ENCODE measurements around the gene KRTAP9-2.
"Not testable (repeated sequence)": the region's sequence is repeated elsewhere in the genome, so short reads cannot be mapped to it uniquely, and the experiment has no call there.

KRTAP9-2 gene

DNA sequence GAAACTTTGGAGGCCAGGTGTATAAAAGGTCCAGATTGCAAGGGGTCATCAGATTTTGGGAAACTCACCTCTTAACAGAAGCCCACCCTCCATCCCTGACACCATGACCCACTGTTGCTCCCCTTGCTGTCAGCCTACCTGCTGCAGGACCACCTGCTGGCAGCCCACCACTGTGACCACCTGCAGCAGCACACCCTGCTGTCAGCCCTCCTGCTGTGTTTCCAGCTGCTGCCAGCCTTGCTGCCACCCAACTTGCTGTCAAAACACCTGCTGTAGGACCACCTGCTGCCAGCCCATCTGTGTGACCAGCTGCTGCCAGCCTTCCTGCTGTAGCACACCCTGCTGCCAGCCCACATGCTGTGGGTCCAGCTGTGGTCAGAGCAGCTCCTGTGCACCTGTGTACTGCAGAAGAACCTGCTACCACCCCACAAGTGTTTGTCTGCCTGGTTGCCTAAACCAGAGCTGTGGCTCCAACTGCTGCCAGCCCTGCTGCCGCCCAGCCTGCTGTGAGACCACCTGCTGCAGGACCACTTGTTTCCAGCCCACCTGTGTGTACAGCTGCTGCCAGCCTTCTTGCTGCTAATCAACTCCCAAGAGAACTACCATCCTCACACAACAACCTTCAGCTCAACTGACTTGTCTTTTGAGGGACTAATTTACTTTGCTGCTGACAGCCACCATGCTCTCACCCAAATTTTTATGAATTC is 6.1 kb downstream of the KRTAP9-2 start, which contains the start of gene KRTAP9-3:
TSS of gene KRTAP9-3 (plus strand) at position 51 of the 707 bp plus-strand sequence. CDS start at position 104, 53 bp downstream.
- not testable (repeated sequence) for DNase-seq (ENCODE audit: low read depth in 2 of 2)

DNA sequence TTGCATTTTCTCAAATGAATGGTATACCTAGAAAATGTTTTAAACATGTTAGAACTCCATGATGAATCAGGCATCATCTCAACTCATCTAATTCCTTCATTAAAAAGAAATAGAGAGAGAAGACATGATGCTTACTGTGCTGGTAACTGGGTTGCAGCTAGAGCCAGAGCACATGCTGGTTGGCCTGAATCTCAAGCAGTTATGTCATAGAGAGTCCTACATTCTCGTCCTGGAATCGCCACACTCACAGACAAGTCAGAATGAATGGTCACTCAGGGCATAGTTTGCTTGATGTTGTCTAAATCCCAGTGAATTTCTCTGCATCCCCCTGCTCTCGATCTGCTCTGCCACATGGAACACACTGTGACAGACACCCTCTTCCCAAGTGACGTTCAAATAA is 10.7 kb downstream of the KRTAP9-2 start:
- not testable (repeated sequence) for DNase-seq (ENCODE audit: low read depth in 2 of 2)

DNA sequence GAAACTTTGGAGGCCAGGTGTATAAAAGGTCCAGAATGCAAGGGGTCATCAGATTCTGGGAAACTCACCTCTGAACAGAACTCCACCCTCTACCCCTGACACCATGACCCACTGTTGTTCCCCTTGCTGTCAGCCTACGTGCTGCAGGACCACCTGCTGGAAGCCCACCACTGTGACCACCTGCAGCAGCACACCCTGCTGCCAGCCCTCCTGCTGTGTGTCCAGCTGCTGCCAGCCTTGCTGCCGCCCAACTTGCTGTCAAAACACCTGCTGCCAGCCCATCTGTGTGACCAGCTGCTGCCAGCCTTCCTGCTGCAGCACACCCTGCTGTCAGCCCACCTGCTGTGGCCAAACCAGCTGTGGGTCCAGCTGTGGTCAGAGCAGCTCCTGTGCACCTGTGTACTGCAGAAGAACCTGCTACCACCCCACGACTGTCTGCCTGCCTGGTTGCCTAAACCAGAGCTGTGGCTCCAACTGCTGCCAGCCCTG is 11.5 kb downstream of the KRTAP9-2 start, which contains the start of gene KRTAP9-8:
TSS of gene KRTAP9-8 (plus strand) at position 51 of the 489 bp plus-strand sequence. CDS start at position 104, 53 bp downstream.
- not testable (repeated sequence) for DNase-seq (ENCODE audit: low read depth in 2 of 2)

DNA sequence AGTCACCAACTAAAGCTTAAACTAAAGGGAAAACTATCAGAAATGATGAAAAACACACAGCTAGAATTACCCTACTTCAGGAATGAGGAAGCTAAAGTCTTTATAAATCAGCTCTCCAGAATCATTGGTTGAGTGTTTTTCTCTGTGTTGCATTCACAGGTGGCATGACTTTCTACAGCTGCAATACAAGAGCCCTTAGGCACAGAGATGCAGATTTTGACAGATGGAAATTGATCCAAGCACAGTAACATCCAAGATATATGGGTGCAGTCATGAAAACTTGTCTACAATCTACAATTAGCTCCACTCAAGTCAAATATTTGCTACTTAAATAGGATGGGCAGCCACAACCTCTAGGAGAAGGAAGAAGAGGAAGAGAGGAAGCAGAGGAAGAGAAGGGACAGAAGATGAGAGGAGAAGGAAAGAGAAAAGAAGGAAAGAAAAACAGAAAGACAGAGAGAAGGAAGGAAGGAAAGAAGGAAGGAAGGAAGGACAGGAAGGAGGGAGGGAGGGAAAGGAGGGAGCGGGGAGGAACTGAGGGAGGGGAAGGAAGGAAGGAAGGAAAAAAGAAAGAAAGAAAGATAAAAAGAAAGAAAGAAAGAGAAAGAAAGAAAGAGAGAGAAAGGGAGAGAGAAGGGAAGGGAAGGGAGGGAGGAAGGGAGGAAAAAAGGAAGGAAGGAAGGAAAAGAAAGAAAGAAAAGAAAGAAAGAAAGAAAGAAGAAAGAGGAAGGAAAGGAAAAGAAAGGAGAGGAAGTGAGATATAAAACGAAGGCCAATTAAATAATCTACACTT is 20.7 kb downstream of the KRTAP9-2 start:
- DNase-seq (ENCODE audit: low read depth in 2 of 2): not testable (repeated sequence)

DNA sequence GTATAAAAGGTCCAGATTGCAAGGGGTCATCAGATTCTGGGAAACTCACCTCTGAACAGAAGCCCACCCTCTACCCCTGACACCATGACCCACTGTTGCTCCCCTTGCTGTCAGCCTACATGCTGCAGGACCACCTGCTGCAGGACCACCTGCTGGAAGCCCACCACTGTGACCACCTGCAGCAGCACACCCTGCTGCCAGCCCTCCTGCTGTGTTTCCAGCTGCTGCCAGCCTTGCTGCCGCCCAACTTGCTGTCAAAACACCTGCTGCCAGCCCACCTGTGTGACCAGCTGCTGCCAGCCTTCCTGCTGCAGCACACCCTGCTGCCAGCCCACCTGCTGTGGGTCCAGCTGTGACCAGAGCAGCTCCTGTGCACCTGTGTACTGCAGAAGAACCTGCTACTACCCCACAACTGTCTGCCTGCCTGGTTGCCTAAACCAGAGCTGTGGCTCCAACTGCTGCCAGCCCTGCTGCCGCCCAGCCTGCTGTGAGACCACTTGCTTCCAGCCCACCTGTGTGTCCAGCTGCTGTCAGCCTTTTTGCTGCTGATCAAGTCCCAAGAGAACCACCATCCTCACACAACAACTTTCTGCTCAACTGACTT is 23.3 kb downstream of the KRTAP9-2 start, which contains the start of gene KRTAP9-4:
TSS of gene KRTAP9-4 (plus strand) at position 51 of the 604 bp plus-strand sequence. CDS start at position 85, 34 bp downstream.
- not testable (repeated sequence) for DNase-seq (ENCODE audit: low read depth in 2 of 2)

DNA sequence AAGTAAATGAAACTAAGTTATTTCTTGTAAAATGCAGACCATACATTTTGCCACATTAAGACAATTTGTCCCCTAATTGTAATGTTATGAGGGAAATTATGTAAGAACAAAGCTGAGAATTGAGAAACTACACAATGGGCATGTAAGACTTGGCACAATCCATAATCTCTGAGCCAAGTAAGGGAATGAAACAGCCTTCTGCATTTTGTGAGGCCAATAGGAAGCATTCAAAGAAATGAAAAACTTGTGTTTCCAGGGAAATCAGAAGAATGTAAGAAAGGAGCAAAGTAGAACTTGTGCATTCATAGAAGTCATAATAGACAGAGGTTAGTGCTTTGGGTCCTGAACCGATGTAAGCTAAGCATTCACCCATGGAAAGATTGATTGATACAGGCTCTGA is 24.8 kb downstream of the KRTAP9-2 start:
- no peak for DNase-seq (ENCODE audit: low read depth in 2 of 2)

DNA sequence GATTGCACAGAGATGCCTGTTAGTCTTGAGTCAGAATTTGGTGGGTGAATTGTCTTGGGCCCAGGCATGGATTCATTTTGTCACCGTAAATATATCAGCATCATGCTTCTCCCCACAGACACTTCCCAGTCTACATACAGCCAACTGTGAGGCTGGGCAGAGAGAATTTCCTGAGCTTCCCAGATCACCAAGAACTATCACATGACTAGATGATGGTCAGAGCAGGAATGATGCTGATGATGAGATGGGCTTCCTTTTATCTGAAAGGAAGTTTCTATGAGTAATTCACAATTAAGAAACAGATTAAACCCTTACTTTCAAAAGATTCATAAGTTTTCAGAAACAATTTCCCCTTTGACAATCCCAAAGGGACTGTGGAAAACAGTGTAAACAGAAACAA is 28.4 kb downstream of the KRTAP9-2 start:
- no peak for DNase-seq (ENCODE audit: low read depth in 2 of 2)

DNA sequence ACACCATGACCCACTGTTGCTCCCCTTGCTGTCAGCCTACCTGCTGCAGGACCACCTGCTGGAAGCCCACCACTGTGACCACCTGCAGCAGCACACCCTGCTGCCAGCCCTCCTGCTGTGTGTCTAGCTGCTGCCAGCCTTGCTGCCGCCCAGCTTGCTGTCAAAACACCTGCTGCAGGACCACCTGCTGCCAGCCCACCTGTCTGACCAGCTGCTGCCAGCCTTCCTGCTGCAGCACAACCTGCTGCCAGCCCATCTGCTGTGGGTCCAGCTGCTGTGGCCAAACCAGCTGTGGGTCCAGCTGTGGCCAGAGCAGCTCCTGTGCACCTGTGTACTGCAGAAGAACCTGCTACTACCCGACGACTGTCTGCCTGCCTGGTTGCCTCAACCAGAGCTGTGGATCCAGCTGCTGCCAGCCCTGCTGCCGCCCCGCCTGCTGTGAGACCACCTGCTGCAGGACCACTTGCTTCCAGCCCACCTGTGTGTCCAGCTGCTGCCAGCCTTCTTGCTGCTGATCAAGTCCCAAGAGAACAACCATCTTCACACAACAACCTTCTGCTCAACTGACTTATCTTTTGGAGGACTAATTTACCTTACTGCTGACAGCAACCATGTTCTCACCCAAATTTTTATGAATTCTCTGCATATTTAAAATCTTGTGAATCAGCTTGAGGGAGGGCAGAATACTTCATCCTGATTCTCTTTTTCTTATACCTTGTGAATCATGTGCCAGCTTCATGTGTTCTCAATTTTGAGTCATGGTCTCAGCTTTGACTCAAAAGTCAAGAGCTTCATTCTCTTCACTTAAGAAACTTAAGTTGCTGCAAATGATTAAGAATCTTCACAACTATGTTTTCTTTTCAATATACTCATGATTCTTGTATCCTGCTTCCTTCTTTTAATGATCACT is 29.2 kb downstream of the KRTAP9-2 start, which contains the start of gene KRTAP9-9:
TSS of gene KRTAP9-9 (plus strand) at position 4 of the 910 bp plus-strand sequence.
- DNase-seq (ENCODE audit: low read depth in 2 of 2): not testable (repeated sequence)

DNA sequence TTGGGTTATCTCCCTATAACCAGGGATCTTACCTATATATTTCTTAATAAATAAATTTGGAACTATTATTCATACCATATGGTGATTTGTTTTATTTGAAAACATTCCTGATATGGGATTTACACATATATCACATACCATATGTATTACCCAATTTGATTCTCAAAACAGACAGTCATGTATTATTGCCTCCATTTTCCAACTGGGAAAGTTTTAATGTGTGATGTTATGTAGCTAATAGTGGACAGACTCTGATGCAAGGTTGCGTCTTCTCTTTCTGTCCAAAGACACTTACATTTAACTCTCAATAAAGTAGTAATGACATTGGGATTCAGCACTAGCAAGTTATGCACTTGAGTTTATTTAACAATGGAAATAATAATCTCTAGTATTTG is 29.8 kb downstream of the KRTAP9-2 start:
- DNase-seq (ENCODE audit: low read depth in 2 of 2): no peak

DNA sequence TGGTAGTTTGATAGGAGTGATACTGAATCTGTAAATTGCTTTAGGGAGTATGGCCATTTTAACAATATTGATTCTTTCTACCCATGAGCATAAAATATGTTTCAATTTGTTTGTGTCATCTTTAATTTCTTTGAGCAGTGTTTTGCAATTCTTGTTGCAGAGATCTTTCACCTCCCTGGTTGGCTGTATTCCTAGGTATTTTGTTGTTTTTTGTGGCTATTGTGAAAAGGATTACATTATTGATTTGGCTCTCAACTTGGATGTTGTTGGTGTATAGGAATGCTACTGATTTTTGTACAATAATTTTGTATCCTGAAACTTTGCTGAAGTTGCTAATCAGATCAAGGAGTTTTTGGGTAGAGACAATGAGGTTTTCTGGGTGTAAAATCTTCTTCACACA is 32.0 kb downstream of the KRTAP9-2 start:
- no peak for DNase-seq (ENCODE audit: low read depth in 2 of 2)

DNA sequence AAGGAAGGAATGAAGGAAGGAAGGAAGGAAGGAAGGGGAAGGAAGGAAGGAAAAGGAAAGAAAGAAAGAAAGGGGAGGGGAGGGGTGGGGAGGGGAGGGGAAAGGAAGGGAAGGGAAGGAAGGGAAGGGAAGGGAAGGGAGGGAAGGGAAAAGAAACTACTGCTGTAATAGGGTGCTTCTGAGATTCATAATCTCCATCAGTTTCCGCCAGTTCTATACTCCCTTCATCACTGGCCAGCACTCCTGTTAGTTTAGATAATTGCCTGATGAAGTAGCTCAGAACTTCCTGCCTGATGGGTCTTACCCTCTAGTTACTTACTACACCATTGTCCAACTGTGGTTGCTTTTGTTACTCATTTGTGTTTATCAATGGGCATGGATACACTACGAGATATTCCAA is 36.8 kb downstream of the KRTAP9-2 start:
- DNase-seq (ENCODE audit: low read depth in 2 of 2): no peak

DNA sequence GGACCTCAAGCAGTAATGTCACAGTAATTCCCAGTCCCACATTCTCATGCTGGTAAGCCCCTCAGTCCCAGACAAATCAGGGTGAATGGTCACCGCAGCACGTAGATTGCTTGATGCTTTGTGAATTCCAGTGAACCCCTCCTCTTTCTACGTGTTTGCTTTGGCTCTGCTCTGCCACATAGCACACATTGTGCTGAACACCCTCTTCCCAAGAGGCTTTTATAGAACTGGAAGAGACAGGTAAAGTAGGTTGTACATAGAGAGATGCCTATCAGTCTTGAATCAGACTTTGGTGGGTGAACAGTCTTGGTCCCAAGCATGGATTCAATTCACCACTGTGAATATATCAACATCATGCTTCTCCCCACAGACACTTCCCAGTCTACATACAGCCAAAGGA is 38.2 kb downstream of the KRTAP9-2 start:
- no peak for DNase-seq (ENCODE audit: low read depth in 2 of 2)

DNA sequence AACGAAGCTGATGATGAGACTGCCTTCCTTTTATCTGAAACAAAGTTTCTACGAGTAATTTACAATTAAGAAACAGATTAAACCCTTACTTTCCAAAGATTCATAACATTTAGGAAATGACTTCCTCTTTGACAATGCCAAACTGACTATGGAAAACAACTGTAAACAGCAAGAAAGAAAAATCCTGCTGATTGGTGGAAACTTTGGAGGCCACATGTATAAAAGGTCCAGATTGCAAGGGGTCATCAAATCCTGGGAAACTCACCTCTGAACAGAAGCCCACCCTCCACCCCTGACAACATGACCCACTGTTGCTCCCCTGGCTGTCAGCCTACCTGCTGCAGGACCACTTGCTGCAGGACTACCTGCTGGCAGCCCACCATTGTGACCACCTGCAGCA is 38.6 kb downstream of the KRTAP9-2 start, which contains the start of gene KRTAP9-6:
TSS of gene KRTAP9-6 (plus strand) at position 301 of the 400 bp plus-strand sequence. CDS start at position 301, 0 bp downstream.
- DNase-seq (ENCODE audit: low read depth in 2 of 2): no peak

DNA sequence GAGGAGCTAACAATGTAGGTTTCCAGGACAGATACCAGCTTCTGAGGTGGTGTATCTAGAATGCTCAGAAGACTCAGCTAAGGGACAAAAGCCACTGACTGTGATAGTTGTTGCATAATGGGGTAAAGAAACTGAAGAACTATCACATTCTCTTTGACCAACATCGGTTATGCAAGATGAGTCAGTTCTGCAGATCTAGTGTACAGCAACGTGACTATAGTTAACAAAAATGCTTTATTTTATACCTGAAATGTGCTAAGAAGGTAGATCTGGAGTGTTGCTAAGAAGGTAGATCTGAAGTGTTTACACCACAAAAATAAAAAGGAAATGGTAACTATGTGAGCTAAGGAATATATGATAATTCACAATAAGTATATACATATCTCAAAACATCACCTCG is 41.3 kb downstream of the KRTAP9-2 start:
- DNase-seq (ENCODE audit: low read depth in 2 of 2): no peak

DNA sequence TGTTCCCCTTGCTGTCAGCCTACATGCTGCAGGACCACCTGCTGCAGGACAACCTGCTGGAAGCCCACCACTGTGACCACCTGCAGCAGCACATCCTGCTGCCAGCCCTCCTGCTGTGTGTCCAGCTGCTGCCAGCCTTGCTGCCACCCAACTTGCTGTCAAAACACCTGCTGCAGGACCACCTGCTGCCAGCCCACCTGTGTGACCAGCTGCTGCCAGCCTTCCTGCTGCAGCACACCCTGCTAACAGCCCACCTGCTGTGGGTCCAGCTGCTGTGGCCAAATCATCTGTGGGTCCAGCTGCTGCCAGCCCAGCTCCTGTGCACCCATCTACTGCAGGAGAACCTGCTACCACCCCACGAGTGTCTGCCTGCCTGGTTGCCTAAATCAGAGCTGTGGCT is 44.9 kb downstream of the KRTAP9-2 start:
- not testable (repeated sequence) for DNase-seq (ENCODE audit: low read depth in 2 of 2)

DNA sequence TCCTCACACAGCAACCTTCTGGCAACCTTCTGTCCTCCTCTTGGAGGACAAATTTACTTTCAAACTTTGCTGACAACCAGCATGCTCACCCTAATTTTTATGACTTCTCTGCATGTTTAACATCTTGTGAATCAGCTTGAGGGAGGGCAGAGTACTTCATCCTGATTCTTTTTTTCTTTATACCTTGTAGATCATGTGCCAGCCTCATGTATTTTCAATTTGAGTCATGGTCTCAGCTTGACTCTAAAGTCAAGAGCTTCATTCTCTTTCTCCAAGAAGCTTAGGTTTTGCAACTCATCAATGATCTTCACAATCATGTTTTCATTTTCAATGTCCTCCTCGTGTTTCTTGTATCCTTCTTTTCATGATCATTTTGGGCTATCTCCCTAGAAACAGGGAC is 45.4 kb downstream of the KRTAP9-2 start:
- no peak for DNase-seq (ENCODE audit: low read depth in 2 of 2)

DNA sequence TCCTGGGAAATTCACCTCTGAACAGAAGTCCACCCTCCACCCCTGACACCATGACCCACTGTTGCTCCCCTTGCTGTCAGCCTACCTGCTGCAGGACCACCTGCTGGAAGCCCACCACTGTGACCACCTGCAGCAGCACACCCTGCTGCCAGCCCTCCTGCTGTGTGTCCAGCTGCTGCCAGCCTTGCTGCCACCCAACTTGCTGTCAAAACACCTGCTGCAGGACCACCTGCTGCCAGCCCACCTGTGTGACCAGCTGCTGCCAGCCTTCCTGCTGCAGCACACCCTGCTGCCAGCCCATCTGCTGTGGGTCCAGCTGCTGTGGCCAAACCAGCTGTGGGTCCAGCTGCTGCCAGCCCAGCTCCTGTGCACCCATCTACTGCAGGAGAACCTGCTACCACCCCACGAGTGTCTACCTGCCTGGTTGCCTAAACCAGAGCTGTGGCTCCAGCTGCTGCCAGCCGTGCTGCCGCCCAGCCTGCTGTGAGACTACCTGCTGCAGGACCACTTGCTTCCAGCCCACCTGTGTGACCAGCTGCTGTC is 49.3 kb downstream of the KRTAP9-2 start, which contains the start of gene KRTAP9-7:
TSS of gene KRTAP9-7 (plus strand) at position 51 of the 543 bp plus-strand sequence. CDS start at position 51, 0 bp downstream.
- not testable (repeated sequence) for DNase-seq (ENCODE audit: low read depth in 2 of 2)
